Bronchial epithelial cell (primary cell): ENCODE results near the gene ADAM12. TPM values are rescaled to one million over a fixed set of nuclear protein-coding genes. Genes with fewer than 3 reads are reported as not detected.

ENCODE experiments used
- DNase-seq: peaks from one replicate; pipeline ENCODE4 v3.0.0-alpha.2; 2010; ENCODE audit warnings: low read depth
- FAIRE-seq: peaks from 2 replicates; lab custom pipeline; 2011; peaks lifted over from hg19 to GRCh38; lab: Jason Lieb, UNC
- H3K27me3 ChIP-seq: 2 replicates; pipeline ENCODE4 v1.5.1; 2011; ENCODE audit warnings: low read length; ENCODE audit not compliant: control insufficient read depth, insufficient read depth
- H3K36me3 ChIP-seq: 2 replicates; pipeline ENCODE4 v1.5.1; 2011; ENCODE audit warnings: low read length; ENCODE audit not compliant: control insufficient read depth, insufficient read depth
- H3K4me3 ChIP-seq: 2 replicates; pipeline ENCODE4 v1.5.1; 2011; ENCODE audit warnings: mild to moderate bottlenecking, low read depth, low read length, control low read depth
- CTCF ChIP-seq: IDR thresholded peaks from 2 replicates; pipeline ENCODE4 v1.5.1; 2011; ENCODE audit warnings: mild to moderate bottlenecking, moderate library complexity, low read length, control low read depth, inconsistent platforms; ENCODE audit not compliant: insufficient read depth, severe bottlenecking
- total RNA-seq: library from RNA; depleted of rRNA; stranded (reverse); fragments of >200 nt; gene quantifications from 2 replicates; pipeline ENCODE4 v1.2.1, GENCODE V29; 2014

ADAM12 gene
- total RNA-seq, 1 donor from 2014 or later, result 1.8 TPM

GRCh38 chr10:126014309-126014708 is 374.0 kb downstream of the ADAM12 start:
- Histone ChIP-seq H3K27me3 (no peaks in the 10 kb centered on the region), H3K36me3 (no peaks in the 10 kb centered on the region), H3K4me3 (no peak overlapping the region)
- TF ChIP-seq CTCF, result no peak
- DNase-seq (peak; percentile 56), FAIRE-seq (no peak)

- H3K36me3 ChIP-seq, result no peaks in the 10 kb centered on the region
- no peak for TF ChIP-seq CTCF
- H3K4me3 ChIP-seq, result no peak overlapping the region
- no peaks in the 10 kb centered on the region for H3K27me3 ChIP-seq
- FAIRE-seq (peak; percentile 50), DNase-seq (peak; percentile 91)
Measured at GRCh38 chr10:126013489-126014281, 374.6 kb downstream of the ADAM12 start.

DNA sequence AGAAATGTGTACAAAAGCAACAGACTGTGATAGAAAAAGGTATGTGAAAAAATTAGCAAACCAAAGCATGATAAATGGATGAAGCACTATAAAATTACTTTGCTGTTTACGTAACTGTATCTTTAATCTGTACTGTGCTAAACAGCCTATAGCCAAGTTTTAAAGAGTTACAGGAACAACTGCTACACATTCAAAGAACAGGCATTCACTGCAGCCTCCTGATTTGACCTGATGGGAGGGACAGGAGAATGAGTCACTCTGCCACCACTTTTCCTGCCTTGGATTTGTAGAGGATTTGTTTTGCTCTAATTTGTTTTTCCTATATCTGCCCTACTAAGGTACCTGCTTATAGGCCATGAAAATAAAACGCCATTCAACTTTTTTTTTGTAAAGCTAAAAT is 375.8 kb downstream of the ADAM12 start:
- Histone ChIP-seq H3K27me3 (no peaks in the 10 kb centered on the region), H3K4me3 (no peak overlapping the region), H3K36me3 (no peaks in the 10 kb centered on the region)
- TF ChIP-seq CTCF, result no peak
- FAIRE-seq (no peak), DNase-seq (peak; percentile 61)

GRCh38 chr10:126011995-126012394 is 376.3 kb downstream of the ADAM12 start:
- H3K36me3 ChIP-seq, result no peaks in the 10 kb centered on the region
- FAIRE-seq, result no peak
- H3K27me3 ChIP-seq, result no peaks in the 10 kb centered on the region
- no peak overlapping the region for H3K4me3 ChIP-seq
- no peak for TF ChIP-seq CTCF
- no peak for DNase-seq

DNA sequence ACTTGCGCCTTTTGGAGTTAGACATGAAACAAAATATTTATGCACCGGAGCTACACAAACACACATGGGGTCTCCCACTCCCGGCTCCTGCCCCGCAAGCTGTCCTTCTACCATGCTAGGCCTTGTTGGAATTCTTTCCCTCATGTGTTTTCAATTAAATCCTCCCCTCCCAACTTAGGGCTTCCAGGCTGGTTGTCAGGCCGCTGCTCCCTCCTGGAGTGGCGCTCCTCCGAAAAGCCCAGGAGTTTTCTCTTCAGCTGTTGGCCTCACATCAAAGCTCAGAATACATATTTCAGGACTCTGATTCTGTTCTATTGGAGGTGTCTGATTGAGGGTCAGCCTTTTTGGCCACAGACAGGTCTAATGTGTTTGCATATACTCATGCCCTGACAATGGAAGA is 378.6 kb downstream of the ADAM12 start:
- DNase-seq (no peak), FAIRE-seq (peak; percentile 36)
- Histone ChIP-seq H3K27me3 (no peaks in the 10 kb centered on the region), H3K36me3 (no peaks in the 10 kb centered on the region), H3K4me3 (no peak overlapping the region)
- no peak for TF ChIP-seq CTCF
